Measurements from ENCODE around the gene CDK5RAP2.

DNA sequence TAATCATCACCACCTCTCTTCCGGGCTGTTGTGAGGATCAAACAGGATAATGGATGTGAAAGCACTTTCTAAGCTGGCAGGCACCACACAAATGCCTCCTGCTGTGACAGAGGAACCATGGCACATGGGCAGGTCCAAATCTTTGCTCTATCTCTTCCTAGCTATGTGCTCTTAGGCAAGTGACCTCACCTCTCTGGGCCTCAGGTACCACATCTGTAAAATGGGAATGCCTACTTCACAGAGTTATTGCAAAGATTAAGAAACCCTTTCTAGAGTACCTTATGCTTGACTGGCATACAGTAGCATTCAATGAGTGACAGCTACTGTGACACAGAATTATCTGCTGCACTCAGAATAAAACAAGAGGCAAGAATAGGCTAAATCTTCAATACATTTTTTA, 51.6 kb downstream of the CDK5RAP2 start:
- no peak for TF ChIP-seq REST (IDR thresholded peaks at IDR 0.05; ENCODE audit: insufficient read depth in 1 of 2, low read depth in 2 of 2, low read length in 2 of 2)
- no peak for TF ChIP-seq POLR2AphosphoS5 (IDR thresholded peaks at IDR 0.05; ENCODE audit: low read depth, low read length)

Measured in PFSK-1 (cell line).